NK-92 treated with Interleukin-12 subunit alpha and Interleukin-12 subunit beta, amount 100 ng/mL, for 24 hours (cell line): ENCODE results near the gene AAGAB.
"Not testable (repeated sequence)": the region's sequence is repeated elsewhere in the genome, so short reads cannot be mapped to it uniquely, and the experiment has no call there.

Source experiments
- DNase-seq: peaks from one replicate; lab custom pipeline; 2025; lab: John Stamatoyannopoulos, UW

Gene AAGAB

DNA sequence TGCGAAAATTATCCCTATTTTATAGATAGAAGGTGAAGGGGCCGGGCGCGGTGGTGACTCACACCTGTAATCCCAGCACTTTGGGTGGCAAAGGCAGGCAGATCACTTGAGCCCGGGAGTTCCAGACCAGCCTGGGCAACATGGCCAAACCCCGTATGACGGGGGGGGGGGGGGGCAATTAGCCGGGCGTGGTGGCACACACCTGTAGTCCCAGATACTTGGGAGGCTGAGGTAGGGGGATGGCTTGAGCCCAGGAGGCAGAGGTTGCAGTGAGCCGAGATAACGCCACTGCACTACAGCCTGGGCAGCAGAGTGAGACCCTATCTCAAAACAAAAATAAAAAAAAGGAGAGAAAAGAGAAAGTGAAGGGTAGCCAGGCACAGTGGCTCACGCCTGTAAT, 1.4 kb downstream of the AAGAB start:
- DNase-seq: no peak

DNA sequence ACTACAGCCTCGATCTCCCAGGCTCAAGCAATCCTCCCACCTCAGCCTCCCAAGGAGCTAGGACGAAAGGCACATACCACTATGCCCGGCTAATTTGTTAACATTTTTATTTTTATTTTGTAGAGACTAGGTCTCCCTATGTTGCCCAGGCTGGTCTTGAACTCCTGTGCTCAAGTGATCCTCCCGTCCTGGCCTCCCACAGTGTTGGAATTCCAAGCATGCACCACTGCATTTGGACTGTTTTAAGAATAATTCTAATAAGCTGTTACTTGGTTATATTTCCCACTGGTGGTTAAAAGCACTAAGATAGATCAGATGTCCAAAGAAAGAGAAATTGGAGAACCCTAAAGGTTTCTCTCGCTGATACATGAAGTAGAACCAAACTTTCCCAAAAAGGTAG, 3.1 kb downstream of the AAGAB start:
- DNase-seq: no peak

DNA sequence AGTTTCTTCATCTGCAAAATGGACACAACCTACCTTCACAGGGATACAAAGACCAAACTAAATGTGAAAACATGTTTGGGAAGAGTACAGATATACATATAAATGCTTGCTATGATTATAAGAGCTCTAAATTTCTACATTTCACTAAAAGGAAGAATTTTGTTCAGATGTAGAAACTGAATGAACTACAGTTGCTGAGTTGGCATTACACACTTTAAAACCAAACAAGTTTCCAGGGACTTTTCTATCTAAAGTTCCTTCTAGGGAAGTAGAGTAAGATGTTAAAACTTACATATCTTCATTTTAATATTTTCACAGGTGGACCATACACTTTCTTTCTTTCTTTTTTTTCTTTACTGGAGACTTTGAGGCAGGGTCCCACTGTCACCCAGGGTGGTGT, 4.6 kb downstream of the AAGAB start:
- DNase-seq: no peak

DNA sequence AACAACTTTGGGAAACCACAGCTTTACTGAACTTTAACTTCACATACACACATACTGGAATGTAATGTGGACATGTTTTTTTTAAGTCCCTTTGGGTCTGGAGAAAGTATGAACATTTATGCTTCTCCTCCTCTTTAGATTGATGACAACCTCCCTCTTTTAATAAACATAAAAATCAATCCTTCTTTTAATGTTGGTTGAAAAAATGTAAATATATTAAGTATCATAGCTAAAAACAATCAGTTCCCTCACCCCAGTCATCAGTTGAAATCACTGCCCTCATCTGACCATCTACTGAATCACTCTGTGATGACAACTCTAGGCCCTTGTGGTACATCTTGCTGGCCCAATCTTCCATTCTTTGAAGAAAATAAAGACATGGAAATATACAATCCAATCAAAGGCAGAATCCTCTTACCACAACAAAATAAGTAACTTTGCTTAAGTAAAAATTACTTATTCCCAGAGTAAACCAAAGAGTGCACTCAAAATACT, 6.4 kb downstream of the AAGAB start:
- no peak for DNase-seq

DNA sequence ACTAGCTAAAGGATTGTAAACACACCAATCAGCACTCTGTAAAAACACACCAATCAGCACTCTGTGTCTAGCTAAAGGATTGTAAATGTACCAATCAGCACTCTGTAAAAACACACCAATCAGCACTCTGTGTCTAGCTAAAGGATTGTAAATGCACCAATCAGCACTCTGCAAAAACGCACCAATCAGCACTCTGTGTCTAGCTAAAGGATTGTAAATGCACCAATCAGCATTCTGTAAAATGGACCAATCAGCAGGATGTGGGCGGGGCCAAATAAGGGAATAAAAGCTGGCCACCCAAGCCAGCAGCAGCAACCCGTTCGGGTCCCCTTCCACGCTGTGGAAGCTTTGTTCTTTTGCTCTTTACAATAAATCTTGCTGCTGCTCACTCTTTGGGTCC, 7.9 kb downstream of the AAGAB start:
- not testable (repeated sequence) for DNase-seq

DNA sequence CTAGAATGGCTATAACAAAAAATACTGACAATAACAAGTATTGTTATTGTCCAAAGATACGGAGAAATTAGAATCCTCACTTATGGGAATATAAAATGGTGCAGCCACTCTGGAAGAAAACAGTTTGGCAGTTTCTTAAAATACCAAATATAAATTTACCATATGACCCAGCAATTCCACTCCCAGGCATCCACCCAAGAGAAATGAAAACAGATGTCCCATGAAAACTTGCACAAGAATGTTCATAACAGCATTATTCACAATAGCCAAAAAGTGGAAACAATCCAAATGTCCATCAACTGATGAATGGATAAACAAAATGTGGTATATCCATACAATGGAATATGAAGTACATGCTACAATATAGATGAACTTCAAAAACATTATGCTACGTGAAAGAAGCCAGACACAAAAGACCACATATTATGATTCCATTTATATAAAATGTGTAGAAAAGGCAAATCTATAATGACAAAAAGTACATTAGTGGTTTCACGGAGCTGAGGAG, 9.4 kb downstream of the AAGAB start:
- DNase-seq: no peak

DNA sequence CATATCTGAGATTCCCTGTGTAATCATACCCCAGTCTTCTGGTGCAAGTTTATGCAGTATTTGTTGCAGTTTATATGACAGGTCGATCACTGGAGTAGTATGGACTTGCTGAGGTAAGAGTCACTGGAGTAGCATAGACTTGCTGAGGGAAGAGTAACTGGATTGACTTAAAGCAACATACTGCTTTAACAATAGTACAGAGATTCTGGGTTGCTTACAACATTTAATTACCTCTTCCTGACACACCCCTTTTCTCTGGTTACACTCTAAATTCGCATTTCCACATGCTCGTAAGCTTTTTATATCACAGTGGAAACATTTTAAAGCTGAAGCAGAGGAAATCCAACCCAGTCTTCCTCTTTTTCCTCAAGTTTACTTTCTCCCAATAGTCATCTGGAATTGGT, 11.8 kb downstream of the AAGAB start:
- no peak for DNase-seq

DNA sequence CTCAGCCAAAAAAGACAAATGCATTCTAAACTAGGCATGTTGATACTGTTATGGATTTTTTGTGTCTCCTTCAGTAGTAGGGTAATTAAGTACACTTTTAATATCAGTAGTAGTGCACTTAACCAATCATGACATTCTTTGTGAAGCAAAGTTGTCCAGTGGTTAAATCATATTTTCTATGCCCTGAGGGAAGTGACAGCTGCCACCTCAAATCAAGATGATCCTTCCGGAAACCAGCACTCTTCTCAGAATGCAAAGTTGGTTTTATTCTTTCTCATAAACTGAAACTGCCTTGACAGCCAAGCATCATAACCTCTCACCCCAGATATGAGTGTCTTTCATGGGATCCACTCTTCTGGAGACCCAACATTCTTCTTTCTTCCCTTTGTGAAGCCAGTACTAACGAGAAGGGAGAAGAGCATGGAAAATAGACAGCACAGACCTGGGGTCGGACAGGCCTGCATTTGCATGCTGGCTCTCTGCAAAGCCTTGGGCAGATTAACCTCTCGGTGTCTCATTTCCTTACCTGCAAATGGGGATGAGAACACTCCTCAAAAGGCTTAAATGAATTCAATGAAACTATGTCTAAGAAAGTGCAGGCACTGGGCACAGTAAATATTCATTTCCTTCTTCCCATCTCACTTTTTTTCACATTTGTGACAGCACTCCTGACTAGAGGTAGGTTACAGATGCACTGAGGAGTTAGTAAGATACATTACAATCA, 13.2 kb downstream of the AAGAB start:
- DNase-seq: no peak

DNA sequence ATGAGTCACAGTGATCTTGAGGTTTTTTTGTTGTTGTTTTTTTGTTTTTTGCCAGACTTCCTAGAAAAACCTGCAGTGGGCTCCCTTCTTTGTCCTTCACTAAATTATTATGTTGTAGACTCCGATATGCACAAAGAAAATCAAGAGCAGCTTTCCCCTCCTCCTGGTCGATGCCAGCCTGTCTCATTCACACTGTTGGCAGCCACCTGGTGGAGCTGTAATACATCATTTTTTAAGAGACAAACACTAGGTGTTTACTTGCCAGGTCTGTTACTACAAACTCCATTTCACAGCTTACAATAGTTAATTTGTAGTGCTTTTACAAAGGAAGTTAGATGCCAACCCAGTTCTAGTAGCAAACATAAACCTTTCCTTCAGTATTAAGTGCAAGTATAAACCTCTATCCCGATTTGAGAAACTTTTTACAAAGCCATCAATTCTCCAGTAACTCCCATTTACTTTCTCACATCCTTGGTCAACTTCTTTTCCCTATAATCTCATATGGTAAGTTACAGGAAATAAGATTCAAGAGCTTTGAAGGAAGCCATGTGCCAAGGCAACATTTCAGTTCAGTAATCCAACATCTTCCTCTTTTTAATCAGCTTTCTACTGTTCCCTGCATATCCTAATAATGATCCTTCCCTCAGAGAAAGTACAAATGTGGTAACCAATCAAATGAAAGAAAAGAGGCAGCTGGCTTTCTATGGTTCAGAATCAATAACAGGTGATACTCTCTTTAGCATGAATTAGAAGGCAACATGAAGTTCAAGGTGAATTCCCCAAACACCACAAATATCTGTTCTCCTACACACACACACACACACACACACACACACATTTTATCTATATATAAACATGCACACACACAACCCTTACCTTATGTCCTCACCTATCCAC, 14.0 kb downstream of the AAGAB start:
- no peak for DNase-seq

DNA sequence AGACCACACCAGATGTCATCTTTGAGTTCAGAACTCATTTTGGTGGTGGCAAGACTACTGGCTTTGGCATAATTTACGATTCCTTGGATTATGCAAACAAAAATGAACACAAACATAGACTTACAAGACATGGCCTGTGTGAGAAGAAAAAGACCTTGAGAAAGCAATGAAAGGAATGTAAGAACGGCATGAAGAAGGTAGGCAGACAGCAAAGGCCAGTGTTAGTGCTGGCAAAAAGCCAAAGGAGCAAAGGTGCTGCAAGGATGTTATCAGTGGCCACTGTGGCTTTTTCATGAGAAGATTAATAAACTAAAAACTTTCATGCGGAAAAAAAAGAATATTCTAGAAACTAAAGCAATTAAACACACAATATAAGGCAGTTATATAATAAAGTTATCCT, 21.9 kb downstream of the AAGAB start:
- no peak for DNase-seq

DNA sequence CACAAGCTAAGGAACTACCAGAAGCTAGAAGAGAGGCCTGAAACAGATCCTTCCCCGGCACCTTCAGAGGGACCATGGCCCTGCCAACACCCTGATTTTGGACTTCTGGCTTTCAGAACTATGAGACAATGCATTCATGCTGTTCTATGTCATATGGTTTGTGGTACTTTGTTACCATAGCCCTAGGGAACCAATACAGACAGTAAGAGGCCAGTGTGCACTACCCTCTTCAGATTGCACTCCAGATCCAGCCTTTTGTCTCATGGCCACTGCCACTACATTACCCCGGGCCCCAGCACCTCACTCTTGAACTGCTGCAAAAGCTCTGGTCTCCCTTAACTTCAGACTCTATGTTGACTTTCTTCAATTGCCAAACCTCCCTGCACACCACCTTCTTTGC, 24.0 kb downstream of the AAGAB start:
- no peak for DNase-seq

DNA sequence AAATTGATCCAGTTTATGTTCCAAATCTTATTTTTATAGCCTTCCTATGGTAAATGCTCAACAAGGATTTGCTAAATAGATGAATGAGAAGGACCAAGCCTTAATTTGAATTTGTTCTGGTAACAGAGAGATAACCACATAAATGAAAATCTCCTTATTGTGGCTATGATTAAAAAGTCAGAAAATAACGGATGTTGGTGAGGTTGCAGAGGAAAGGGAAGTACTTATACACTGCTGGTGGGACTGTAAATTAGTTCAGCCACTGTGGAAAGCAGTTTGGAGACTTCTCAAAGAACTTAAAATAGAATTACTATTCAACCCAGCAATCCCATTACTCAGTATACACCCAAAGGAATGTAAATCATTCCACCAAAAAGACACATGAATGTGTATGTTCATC, 26.2 kb downstream of the AAGAB start:
- DNase-seq: no peak

DNA sequence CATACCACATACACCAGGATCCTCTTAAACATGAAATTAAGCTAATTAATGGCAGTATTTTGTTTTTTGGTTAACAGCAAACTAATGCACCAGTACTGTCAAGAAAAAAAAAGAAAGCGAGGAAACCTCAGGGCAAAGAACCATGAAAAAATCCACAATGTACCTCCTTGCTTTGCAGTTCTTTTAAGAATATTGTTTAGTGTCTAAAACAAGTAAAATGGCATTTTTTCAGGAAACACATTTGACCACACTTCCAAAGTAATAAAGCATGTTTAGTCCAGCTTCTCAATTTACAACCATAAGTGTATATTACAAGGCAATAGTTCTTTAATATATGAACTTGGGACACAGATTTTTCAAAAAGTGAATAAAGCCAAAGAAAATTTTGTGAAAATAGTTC, 26.6 kb downstream of the AAGAB start:
- DNase-seq: no peak

DNA sequence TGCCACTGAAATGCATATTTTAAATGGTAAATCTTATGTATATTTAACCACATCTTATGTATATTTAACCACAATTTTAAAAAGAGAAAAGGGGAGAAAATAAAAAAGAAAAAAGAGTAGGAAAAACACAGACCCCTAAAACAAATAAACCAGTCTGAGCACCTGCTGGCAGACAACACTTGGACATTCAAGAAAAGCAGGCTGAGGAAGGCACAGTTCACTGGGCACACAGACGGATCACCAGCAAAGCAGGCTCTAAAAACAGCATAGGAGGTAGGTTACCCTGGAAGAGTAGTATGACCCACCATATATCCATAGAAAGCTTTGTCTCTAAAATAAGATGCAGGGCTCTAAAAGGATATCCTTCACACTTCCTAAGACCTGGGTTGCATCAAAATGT, 27.0 kb downstream of the AAGAB start:
- no peak for DNase-seq

DNA sequence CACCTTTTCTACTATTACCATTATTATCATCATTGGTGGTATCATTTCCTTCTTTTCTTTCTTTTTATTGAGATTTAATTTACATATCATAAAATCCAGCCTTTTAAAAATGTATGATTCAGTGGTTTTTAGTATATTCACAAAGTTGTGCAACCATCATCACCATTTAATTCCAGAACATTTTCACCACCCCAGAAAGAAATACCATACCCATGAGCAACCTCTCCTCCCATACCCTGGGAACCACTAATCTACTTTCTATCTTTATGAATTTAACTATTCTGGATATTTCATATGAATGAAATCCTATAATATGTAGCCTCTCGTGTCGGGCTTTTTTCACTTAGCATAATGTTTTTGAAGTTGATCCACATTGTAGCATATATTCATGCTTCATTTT, 29.1 kb downstream of the AAGAB start:
- DNase-seq: no peak

DNA sequence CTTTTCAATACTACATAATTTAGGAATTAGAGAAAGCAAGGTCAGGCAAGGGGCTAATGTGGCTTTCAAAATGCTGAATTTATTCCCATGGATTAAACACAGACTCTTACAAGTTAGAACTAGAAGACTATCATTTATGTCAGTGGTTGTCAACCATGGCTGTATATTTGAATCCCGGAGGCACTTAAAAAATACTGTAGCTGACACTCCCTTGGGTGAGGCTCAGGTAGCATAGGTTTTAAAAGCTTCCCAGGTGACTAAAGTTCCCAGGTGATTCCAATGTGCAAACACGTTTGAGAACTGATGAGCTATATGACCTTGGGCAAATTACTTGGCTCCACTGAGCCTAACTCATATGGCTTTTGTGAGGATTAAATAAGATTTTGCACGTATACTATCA, 29.6 kb downstream of the AAGAB start:
- DNase-seq: no peak

DNA sequence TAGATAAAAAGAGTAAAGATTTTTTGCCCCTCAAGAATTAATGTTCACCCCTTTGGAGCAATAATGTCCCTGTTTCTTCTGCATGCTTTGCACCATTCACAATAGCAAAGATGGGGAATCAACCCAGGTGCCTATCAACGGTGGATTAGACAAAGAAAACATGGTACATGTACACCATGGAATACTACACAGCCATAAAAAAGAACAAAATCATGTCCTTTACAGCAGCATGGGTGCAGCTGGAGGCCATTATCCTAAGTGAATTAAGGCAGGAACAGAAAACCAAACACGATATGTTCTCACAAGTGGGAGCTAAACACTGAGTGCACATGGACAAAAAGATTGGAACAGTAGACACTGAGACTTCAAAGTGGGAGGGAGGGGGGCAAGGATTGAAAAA, 35.2 kb downstream of the AAGAB start:
- DNase-seq: no peak

DNA sequence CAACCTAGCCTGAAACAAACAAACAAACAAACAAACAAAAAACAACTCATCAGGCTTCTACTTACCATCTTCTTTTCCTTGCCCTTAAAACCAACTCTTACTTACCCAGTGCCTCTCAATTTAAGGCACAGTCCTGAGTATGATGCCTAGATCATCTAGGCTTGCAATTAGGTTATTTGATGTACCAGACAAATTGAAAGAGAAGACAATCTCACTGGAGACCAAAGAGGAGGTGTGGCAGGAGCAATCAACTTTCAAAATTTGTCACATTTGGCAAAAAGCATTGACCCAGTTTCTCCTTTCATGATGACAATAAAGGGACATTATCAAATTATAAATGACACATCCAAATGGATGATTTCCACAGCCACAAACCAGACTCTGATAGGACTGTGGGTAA, 36.0 kb downstream of the AAGAB start:
- no peak for DNase-seq

DNA sequence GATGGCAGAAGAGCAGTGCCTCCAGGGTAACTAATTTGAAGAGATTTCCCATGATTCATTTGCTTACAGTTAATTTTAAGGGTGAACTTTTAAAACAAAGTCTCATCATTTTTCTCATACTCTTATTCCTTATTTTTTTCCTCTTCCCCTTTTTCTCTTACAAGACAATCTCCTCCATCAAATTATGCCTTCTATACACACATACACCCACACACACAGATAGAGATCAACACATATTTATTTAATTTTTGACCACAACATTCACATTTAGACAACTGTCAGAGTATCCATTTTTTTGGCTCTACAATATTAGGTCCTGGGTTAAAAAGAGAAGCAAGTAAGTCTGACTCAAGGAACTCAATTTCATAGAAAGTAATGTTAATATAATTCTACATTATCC, 37.6 kb downstream of the AAGAB start:
- DNase-seq: no peak

DNA sequence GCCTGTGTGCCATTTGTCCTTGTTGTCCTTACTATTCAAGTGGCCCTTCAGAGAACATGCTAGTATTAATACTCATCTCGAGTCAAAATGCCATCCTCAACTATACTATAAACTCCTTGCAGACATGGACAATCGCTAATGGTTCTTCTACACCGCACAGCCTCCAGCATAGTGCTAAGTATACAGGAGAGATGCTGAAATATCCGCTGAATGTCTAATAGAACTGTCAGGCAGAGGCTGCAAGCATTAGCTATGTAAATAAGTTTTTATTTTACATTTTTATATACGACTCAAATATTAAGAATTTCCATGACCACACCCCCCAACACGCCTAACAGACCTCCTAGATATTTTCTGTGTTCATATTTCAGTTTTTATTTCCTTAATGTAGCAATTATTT, 39.4 kb downstream of the AAGAB start:
- no peak for DNase-seq

DNA sequence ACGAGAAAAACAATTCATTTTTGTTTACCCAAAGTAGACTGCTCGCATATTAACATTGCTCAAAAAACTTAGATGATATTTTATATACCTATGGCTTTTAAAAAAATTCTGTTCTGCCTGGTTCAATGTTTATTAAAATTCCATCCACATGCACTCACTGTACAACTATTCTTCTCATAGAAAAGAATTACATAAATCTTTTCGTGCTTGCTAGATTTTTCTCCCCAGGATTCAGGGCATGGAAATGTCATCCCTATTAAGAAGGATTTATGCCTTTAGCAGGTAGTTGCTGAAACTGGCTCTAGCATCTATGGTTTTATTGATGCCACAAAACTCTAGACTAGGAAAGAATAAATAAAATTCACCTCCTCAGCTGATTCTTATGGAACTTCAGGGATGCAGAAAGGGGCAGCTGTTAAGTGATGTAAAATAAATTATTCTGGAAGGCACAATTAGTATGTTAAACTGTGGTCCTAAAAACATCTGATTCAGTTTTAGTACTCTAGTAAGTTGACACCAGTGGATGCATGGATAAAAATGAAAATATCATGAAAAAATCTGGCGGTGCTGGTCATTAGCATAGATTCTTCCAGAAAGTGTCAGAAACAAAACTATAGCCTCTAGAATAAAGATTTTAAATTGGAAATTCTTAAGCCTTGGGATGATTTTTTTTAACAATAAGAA, 41.6 kb downstream of the AAGAB start:
- DNase-seq: no peak

DNA sequence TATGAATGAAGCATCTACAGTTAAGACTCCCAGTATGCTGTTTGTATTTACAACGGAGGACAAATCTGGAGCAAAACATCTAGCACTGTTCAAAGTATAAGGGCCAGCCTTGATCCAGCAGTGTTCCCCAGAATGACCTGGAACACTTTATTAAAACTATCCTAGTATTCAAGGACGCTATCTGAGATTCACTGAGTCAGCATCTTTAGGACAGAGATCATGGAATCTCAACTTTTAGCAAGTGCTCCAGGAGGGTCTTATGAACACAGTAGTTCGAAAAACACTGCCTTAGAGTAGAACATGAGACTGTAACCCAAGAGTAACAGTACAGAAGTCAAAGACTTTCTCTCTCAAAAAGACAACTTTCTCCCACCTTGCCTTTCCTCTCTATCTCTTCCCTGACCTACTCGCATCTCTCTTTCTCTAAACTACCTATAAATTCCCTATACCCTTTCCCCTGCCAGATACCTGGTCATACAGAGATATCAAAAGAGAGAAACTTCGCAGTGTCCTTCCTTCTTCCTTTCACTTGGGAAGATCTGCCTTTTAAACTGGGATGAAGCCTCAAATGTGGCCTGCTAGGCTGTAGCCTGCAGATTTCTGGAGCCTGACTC, 43.8 kb downstream of the AAGAB start:
- no peak for DNase-seq
